Measurements from ENCODE around the gene PTPRN. TPM values are rescaled to one million over a fixed set of nuclear protein-coding genes. Genes with fewer than 3 reads are reported as not detected.

The PTPRN gene
- total and polyA plus RNA-seq, 9 of the 15 experiments (the other 6 are each of a cell fraction or from before 2014, with no cell fraction given) = 0.15 to 2.4 (median 0.43) TPM; not detected in 1

DNA sequence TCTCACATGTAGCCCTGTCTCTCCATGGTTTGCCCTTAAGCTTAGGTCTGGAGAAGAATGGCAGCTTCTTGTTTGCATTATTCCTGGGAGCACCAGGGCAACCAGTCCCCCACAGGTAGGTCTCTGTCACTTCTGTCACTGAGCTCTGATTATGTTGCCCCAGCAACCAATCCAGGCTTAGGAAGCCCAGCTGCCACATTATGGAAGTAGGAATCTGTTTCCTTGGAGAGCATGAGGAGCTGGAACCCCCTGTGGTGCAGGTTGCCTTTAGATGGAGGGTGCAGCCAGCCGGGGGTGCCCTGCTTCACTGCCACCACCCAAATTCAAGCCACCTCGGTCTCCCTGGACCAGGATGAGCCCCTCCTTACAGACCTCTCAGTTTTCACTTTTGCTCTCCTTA lies 18.5 kb upstream of the PTPRN start:
- Histone ChIP-seq H3K9me1 (ENCODE audit: control insufficient read depth, insufficient read depth, low read length) (no peaks in the 10 kb centered on the region), H4K20me1 (replicated peaks; ENCODE audit: control insufficient read depth, insufficient read depth, low read length) (no peaks in the 10 kb centered on the region), H3K4me3 (no peak overlapping the region), H3K4me2 (ENCODE audit: insufficient read depth, low read length) (no peak overlapping the region), H2AFZ (ENCODE audit: low read depth, low read length) (no peak overlapping the region), H3K79me2 (ENCODE audit: control insufficient read depth, insufficient read depth, low read length) (no peaks in the 10 kb centered on the region), H3K4me1 (replicated peaks in 1 of 2; ENCODE audit: control insufficient read depth in 2 of 2, insufficient read depth in 2 of 2, low read length in 2 of 2) (peaks cover 0 to 13% of the 10 kb centered on the region in 2 experiments; a peak in 1 of 5 replicates), H3K9ac (ENCODE audit: insufficient read depth in 1 of 2, low read depth in 2 of 2, low read length in 2 of 2) (no peak overlapping the region), H3K27me3 (ENCODE audit: control insufficient read depth in 2 of 2, insufficient read depth in 2 of 2, low read length in 2 of 2) (peaks cover 0 to 14% of the 10 kb centered on the region in 2 experiments; a peak in 2 of 5 replicates), H3K27ac (ENCODE audit: extremely low read depth, low read depth, low read length) (no peak overlapping the region), H3K9me3 (replicated peaks; ENCODE audit: control insufficient read depth, insufficient read depth, low read depth, low read length) (no peaks in the 10 kb centered on the region), H3K36me3 (ENCODE audit: control insufficient read depth, insufficient read depth, low read length) (no peaks in the 10 kb centered on the region)
- DNase-seq (ENCODE audit: extremely low read depth in 1 of 4, low spot score in 3 of 4) = no peak
- FAIRE-seq = no peak
- intact Hi-C loops (cut with micrococcal nuclease) = no loop called here
- no peak for TF ChIP-seq MED1 (CRISPR knock-in tag; IDR thresholded peaks at IDR 0.05; ENCODE audit: borderline replicate concordance)
- BruUV-seq (replicated peaks) = no TSS peak
- POLR2A ChIA-PET = no interaction called here
- no peak for ATAC-seq
- CTCF ChIA-PET (ENCODE audit: low intra/inter-chr PET ratio) = no interaction called here
- WGBS (ENCODE audit: insufficient coverage, low coverage, missing lambda C conversion rate) = 0% methylated on average over 2 of the region's 2 CpGs
- in situ Hi-C loops (cut with MboI) = no loop called here

DNA sequence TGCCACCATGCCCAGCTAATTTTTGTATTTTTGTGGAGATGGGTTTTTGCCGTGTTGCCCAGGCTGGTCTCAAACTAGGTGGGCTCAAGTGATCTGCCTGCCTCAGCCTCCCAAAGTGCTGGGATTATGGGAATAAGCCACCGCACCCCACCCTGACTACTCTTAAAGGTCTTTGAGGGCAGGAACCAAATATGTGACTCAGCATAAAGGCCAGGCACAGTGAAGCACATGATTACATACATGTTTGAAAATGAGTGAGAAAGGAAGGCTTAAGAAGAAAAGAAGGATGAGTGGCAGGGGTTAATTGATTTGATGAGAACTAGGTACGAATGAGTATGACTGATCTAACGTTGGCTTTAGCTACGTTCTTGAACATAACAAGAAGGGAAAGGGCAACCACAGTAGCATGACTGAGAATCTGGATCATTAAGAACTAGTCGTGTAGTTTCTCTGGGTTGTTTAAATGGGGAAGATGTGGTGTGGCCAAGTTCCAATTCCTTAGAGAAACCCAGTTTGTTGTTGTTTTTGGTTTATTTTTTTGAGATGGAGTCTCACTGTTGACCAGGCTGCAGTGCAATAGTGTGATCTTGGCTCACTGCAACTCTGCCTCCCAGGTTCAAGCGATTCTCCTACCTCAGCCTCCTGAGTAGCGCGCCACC lies 16.6 kb upstream of the PTPRN start:
- in situ Hi-C loops (cut with MboI) = no loop called here
- Histone ChIP-seq H3K9me1 (ENCODE audit: control insufficient read depth, insufficient read depth, low read length) (no peaks in the 10 kb centered on the region), H3K36me3 (ENCODE audit: control insufficient read depth, insufficient read depth, low read length) (no peaks in the 10 kb centered on the region), H3K4me3 (no peak overlapping the region), H3K4me2 (ENCODE audit: insufficient read depth, low read length) (no peak overlapping the region), H3K9ac (ENCODE audit: insufficient read depth in 1 of 2, low read depth in 2 of 2, low read length in 2 of 2) (no peak overlapping the region), H2AFZ (ENCODE audit: low read depth, low read length) (no peak overlapping the region), H4K20me1 (replicated peaks; ENCODE audit: control insufficient read depth, insufficient read depth, low read length) (no peaks in the 10 kb centered on the region), H3K4me1 (replicated peaks in 1 of 2; ENCODE audit: control insufficient read depth in 2 of 2, insufficient read depth in 2 of 2, low read length in 2 of 2) (no peaks in the 10 kb centered on the region), H3K79me2 (ENCODE audit: control insufficient read depth, insufficient read depth, low read length) (no peaks in the 10 kb centered on the region), H3K27me3 (ENCODE audit: control insufficient read depth in 2 of 2, insufficient read depth in 2 of 2, low read length in 2 of 2) (peaks cover 0 to 4% of the 10 kb centered on the region in 2 experiments; a peak in 2 of 5 replicates), H3K9me3 (replicated peaks; ENCODE audit: control insufficient read depth, insufficient read depth, low read depth, low read length) (no peaks in the 10 kb centered on the region), H3K27ac (ENCODE audit: extremely low read depth, low read depth, low read length) (no peak overlapping the region)
- WGBS (ENCODE audit: insufficient coverage, low coverage, missing lambda C conversion rate) = 0% methylated on average over 9 of the region's 9 CpGs
- ChIA-PET POLR2A (no interaction called here), CTCF (ENCODE audit: low intra/inter-chr PET ratio) (no interaction called here)
- no TSS peak for BruUV-seq (replicated peaks)
- intact Hi-C loops (cut with micrococcal nuclease) = no loop called here
- DNase-seq (ENCODE audit: extremely low read depth in 1 of 4, low spot score in 3 of 4) (no peak), FAIRE-seq (no peak), ATAC-seq (no peak)
- TF ChIP-seq C11orf30 (IDR thresholded peaks at IDR 0.05; ENCODE audit: low read depth) (peak; percentile 83), BACH1 (tag; IDR thresholded peaks at IDR 0.05) (peak; percentile 54; the same call in 1 of the 2 replicates), CREBBP (IDR thresholded peaks at IDR 0.05; ENCODE audit: low read depth, low read length) (no peak), ZNF316 (IDR thresholded peaks at IDR 0.05) (peak; percentile 90), JUNB (CRISPR knock-in tag; conservative IDR thresholded peaks at IDR 0.05) (no peak), ZZZ3 (IDR thresholded peaks at IDR 0.05) (no peak), ZNF436 (CRISPR knock-in tag; IDR thresholded peaks at IDR 0.05) (no peak), ZNF584 (CRISPR knock-in tag; IDR thresholded peaks at IDR 0.05; ENCODE audit: low read depth) (no peak), CC2D1A (IDR thresholded peaks at IDR 0.05) (no peak), NFE2L1 (tag; IDR thresholded peaks at IDR 0.05; ENCODE audit: borderline replicate concordance, low read depth) (peak; percentile 54), MAFF (IDR thresholded peaks at IDR 0.05; ENCODE audit: low read length) (peak; percentile 59)
- TF ChIP-seq, protein P1, sequence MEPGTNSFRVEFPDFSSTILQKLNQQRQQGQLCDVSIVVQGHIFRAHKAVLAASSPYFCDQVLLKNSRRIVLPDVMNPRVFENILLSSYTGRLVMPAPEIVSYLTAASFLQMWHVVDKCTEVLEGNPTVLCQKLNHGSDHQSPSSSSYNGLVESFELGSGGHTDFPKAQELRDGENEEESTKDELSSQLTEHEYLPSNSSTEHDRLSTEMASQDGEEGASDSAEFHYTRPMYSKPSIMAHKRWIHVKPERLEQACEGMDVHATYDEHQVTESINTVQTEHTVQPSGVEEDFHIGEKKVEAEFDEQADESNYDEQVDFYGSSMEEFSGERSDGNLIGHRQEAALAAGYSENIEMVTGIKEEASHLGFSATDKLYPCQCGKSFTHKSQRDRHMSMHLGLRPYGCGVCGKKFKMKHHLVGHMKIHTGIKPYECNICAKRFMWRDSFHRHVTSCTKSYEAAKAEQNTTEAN (CRISPR knock-in tag; IDR thresholded peaks at IDR 0.05) = no peak
- TF ChIP-seq, protein P2, sequence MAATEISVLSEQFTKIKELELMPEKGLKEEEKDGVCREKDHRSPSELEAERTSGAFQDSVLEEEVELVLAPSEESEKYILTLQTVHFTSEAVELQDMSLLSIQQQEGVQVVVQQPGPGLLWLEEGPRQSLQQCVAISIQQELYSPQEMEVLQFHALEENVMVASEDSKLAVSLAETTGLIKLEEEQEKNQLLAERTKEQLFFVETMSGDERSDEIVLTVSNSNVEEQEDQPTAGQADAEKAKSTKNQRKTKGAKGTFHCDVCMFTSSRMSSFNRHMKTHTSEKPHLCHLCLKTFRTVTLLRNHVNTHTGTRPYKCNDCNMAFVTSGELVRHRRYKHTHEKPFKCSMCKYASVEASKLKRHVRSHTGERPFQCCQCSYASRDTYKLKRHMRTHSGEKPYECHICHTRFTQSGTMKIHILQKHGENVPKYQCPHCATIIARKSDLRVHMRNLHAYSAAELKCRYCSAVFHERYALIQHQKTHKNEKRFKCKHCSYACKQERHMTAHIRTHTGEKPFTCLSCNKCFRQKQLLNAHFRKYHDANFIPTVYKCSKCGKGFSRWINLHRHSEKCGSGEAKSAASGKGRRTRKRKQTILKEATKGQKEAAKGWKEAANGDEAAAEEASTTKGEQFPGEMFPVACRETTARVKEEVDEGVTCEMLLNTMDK (IDR thresholded peaks at IDR 0.05; ENCODE audit: borderline replicate concordance, insufficient read depth, low read depth, low read length, poor library complexity, severe bottlenecking) = no peak
